Naive thymus-derived CD4-positive, alpha-beta T cell (primary cell): ENCODE data around the gene EEA1. TPM values are rescaled to one million over a fixed set of nuclear protein-coding genes. Genes with fewer than 3 reads are reported as not detected.

Experiments
- ATAC-seq: fragments of 150-1000 bp; cut with Tn5 transposase; 2 replicates; pipeline ENCODE4 v1.10.0; 2021; ENCODE audit warnings: mild to moderate bottlenecking, moderate library complexity
- CTCF ChIA-PET: fragments of 350-600 bp; sonication (Branson Sonifier 250); formaldehyde crosslinking; loops from one replicate; lab custom pipeline; 2021; ENCODE audit warnings: antibody characterized with exemption; lab: Charles Lee
- POLR2A ChIA-PET: fragments of 350-600 bp; sonication (Branson Sonifier 250); formaldehyde crosslinking; loops from one replicate; lab custom pipeline; 2021; ENCODE audit warnings: antibody characterized with exemption, inconsistent platforms; lab: Charles Lee
- DNase-seq, 9 donors: peaks; one replicate each; pipeline versions ENCODE4 v3.0.0 to v3.0.0-alpha.2; 2020 to 2022; ENCODE audit warnings: mixed read lengths in 1 of 9
- H3K27ac ChIP-seq: one replicate; pipeline ENCODE4 v1.7.0; 2013; ENCODE audit warnings: mild to moderate bottlenecking, low read depth, low read length, moderate library complexity
- H3K27me3 ChIP-seq, 2 donors: one replicate each; pipeline ENCODE4 v1.7.0; 2013; ENCODE audit warnings: low read length in 2 of 2, mild to moderate bottlenecking in 2 of 2, moderate library complexity in 2 of 2; ENCODE audit not compliant: control insufficient read depth in 2 of 2, insufficient read depth in 2 of 2
- H3K36me3 ChIP-seq, 3 experiments: 1 replicate in 2 of 3; 2 replicates in 1 of 3; pipeline ENCODE4 v1.7.0; 2013; ENCODE audit warnings: low read length in 3 of 3, mild to moderate bottlenecking in 3 of 3, moderate library complexity in 1 of 3; ENCODE audit not compliant: insufficient read depth in 3 of 3, control insufficient read depth in 2 of 3
- H3K4me1 ChIP-seq, 2 donors: one replicate each; pipeline ENCODE4 v1.7.0; 2013; ENCODE audit warnings: low read length in 2 of 2, mild to moderate bottlenecking in 2 of 2, moderate library complexity in 1 of 2; ENCODE audit not compliant: control insufficient read depth in 2 of 2, insufficient read depth in 2 of 2
- H3K4me3 ChIP-seq: 2 replicates; pipeline ENCODE4 v1.7.0; 2013; ENCODE audit warnings: mild to moderate bottlenecking, low read length
- H3K9me3 ChIP-seq, 3 experiments: 1 replicate in 2 of 3; 2 replicates in 1 of 3; pipeline ENCODE4 v1.7.0; 2013; ENCODE audit warnings: low read length in 3 of 3; ENCODE audit not compliant: control insufficient read depth in 2 of 3
- H3K27ac Mint-ChIP-seq, 9 donors: one replicate each; pipeline ENCODE4 v1.8.0; 2020 to 2022; ENCODE audit warnings: mixed read lengths in 9 of 9, mild to moderate bottlenecking in 8 of 9, moderate library complexity in 5 of 9, inconsistent platforms in 2 of 9
- H3K27me3 Mint-ChIP-seq, 5 donors: one replicate each; pipeline ENCODE4 v1.8.0; 2021 to 2022; ENCODE audit warnings: mixed read lengths in 5 of 5, mild to moderate bottlenecking in 1 of 5
- H3K36me3 Mint-ChIP-seq, 5 donors: one replicate each; pipeline ENCODE4 v1.8.0; 2020 to 2022; ENCODE audit warnings: mixed read lengths in 5 of 5, mild to moderate bottlenecking in 3 of 5, inconsistent platforms in 1 of 5
- H3K4me1 Mint-ChIP-seq, 7 donors: one replicate each; pipeline ENCODE4 v1.8.0; 2020 to 2022; ENCODE audit warnings: mixed read lengths in 7 of 7, mild to moderate bottlenecking in 3 of 7, inconsistent platforms in 1 of 7
- H3K4me3 Mint-ChIP-seq, 10 donors: one replicate each; pipeline ENCODE4 v1.8.0; 2020 to 2022; ENCODE audit warnings: mild to moderate bottlenecking in 10 of 10, mixed read lengths in 10 of 10, moderate library complexity in 6 of 10, inconsistent platforms in 2 of 10
- H3K9me3 Mint-ChIP-seq, 11 donors: one replicate each; pipeline ENCODE4 v1.8.0; 2020 to 2022; ENCODE audit warnings: mixed read lengths in 11 of 11, mild to moderate bottlenecking in 4 of 11, inconsistent platforms in 1 of 11, moderate library complexity in 1 of 11
- intact Hi-C, 2 donors: fragments of 100-400 bp; cut with micrococcal nuclease; formaldehyde crosslinking; loops; one replicate each; pipeline ENCODE4 v1.15.1; 2023
- polyA plus RNA-seq, 2 donors: library from polyadenylated mRNA; unstranded; fragments of 300-500 nt; fragmentation: Illumina TruSeq; gene quantifications; one replicate each; pipeline ENCODE4 v1.2.3, GENCODE V29; 2021
- total RNA-seq, 6 experiments: library from RNA in 5 of 6; stranded (reverse) in 5 of 6; gene quantifications; 1 replicate in 5 of 6; 2 replicates in 1 of 6; pipeline ENCODE4 v1.2.3 and lab custom pipeline; 2021 to 2026

Gene EEA1
- total and polyA plus RNA-seq, 7 experiments from 2014 or later = 20.9 to 28.3 (median 22.2) TPM

GRCh38 chr12:92814584-92814983 is 114.5 kb downstream of the EEA1 start:
- no peaks in the 10 kb centered on the region for H3K4me1 ChIP-seq
- ATAC-seq = no peak
- CTCF ChIA-PET = interaction anchor here (0.5 to 1.2 kb wide), 3 partner anchors 9 to 577 kb away, joined by 3 to 4 read pairs (median 3); no protein-coding TSS in a partner anchor

DNA sequence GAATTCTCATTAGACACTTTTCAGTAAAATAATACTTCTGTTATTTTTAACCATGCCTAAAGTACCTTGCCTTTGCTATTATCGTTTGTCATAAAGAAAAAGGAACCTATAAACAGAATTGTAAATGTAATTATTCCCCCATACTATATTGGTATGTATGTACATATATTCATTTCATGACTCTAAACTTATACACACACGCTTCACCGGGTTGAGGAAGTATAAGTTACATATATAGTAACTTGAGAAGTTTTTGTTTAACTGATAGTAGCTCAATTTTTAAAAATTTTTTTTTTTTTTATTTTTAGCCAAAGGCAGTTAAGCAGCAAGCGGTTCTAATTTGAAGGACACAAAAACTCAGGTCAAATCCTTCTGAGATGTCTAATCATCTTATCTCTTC is 118.7 kb downstream of the EEA1 start:
- ChIA-PET POLR2A (no interaction called here), CTCF (interaction anchor here (1.2 kb wide), 1 partner anchor 116 kb away, joined by 4 read pairs; no protein-coding TSS in a partner anchor)
- Mint-ChIP-seq H3K4me1 (peaks cover 0 to 3% (median 0%) of the 10 kb centered on the region in 7 donors), H3K27me3 (no peaks in the 10 kb centered on the region), H3K9me3 (peaks cover 0 to 2% (median 0%) of the 10 kb centered on the region in 11 donors), H3K36me3 (peaks cover 4 to 66% (median 50%) of the 10 kb centered on the region in 5 donors), H3K4me3 (no peak overlapping the region), H3K27ac (no peak overlapping the region)
- H3K9me3 ChIP-seq = no peaks in the 10 kb centered on the region
- H3K36me3 ChIP-seq = peaks cover 0 to 23% (median 0%) of the 10 kb centered on the region in 3 experiments
- ATAC-seq = no peak
- H3K27ac ChIP-seq = no peak overlapping the region
- no peaks in the 10 kb centered on the region for H3K27me3 ChIP-seq
- intact Hi-C loops = no loop called here
- no peak overlapping the region for H3K4me3 ChIP-seq
- no peaks in the 10 kb centered on the region for H3K4me1 ChIP-seq
- no peak for DNase-seq

More at GRCh38 chr12:92814584-92814983, 114.5 kb downstream of the EEA1 start:
- POLR2A ChIA-PET = no interaction called here
- Mint-ChIP-seq H3K4me3 (no peak overlapping the region), H3K4me1 (peaks cover 0 to 8% (median 0%) of the 10 kb centered on the region in 7 donors), H3K27ac (no peak overlapping the region), H3K36me3 (peaks cover 0 to 54% (median 30%) of the 10 kb centered on the region in 5 donors), H3K27me3 (no peaks in the 10 kb centered on the region), H3K9me3 (no peaks in the 10 kb centered on the region)
- Histone ChIP-seq H3K27ac (no peak overlapping the region), H3K4me3 (no peak overlapping the region), H3K36me3 (peaks cover 0 to 38% (median 4%) of the 10 kb centered on the region in 3 experiments), H3K9me3 (no peaks in the 10 kb centered on the region), H3K27me3 (no peaks in the 10 kb centered on the region)
- intact Hi-C loops = no loop called here
- no peak for DNase-seq

GRCh38 chr12:92803903-92804302 is 125.2 kb downstream of the EEA1 start:
- Histone ChIP-seq H3K36me3 (peaks cover 0 to 26% (median 0%) of the 10 kb centered on the region in 3 experiments), H3K9me3 (no peaks in the 10 kb centered on the region), H3K4me3 (no peak overlapping the region), H3K4me1 (no peaks in the 10 kb centered on the region), H3K27me3 (no peaks in the 10 kb centered on the region), H3K27ac (no peak overlapping the region)
- ATAC-seq (no peak), DNase-seq (no peak)
- H3K4me3 Mint-ChIP-seq = no peak overlapping the region
- H3K9me3 Mint-ChIP-seq = peaks cover 0 to 2% (median 0%) of the 10 kb centered on the region in 11 donors
- peaks cover 0 to 5% (median 0%) of the 10 kb centered on the region in 7 donors for H3K4me1 Mint-ChIP-seq
- ChIA-PET POLR2A (no interaction called here), CTCF (no interaction called here)
- H3K27ac Mint-ChIP-seq = no peak overlapping the region
- intact Hi-C loops = no loop called here
- H3K36me3 Mint-ChIP-seq = peaks cover 14 to 71% (median 50%) of the 10 kb centered on the region in 5 donors
- H3K27me3 Mint-ChIP-seq = no peaks in the 10 kb centered on the region

DNA sequence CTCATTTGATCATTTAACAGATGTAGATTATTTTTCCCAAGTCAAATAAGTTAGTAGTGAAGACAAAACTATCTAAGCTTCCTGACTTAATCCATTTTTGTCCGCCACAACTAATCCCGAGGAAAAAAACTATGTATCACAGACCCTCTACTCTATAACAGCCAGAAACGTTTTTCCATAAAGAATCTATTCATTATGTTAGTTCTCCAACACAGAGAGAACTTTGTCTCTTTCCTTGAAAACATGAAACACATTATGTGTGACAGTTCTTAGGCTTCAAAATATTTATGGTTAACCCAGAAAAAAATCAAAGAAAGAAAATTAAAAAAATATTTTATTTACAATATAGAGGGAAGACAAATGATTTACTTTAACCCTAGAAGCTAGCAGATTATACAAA is 126.2 kb downstream of the EEA1 start:
- Mint-ChIP-seq H3K4me1 (peaks cover 0 to 5% (median 0%) of the 10 kb centered on the region in 7 donors), H3K4me3 (no peak overlapping the region), H3K36me3 (peaks cover 16 to 64% (median 46%) of the 10 kb centered on the region in 5 donors), H3K27ac (no peak overlapping the region), H3K27me3 (no peaks in the 10 kb centered on the region), H3K9me3 (peaks cover 0 to 2% (median 0%) of the 10 kb centered on the region in 11 donors)
- Histone ChIP-seq H3K27ac (no peak overlapping the region), H3K9me3 (no peaks in the 10 kb centered on the region), H3K4me3 (no peak overlapping the region), H3K4me1 (no peaks in the 10 kb centered on the region), H3K36me3 (peaks cover 0 to 25% (median 0%) of the 10 kb centered on the region in 3 experiments), H3K27me3 (no peaks in the 10 kb centered on the region)
- POLR2A ChIA-PET = interaction anchor here (0.6 kb wide), 1 partner anchor 642 kb away, joined by 3 read pairs; no protein-coding TSS in a partner anchor
- ATAC-seq (no peak), DNase-seq (no peak)
- intact Hi-C loops = no loop called here
- CTCF ChIA-PET = interaction anchor here (0.6 kb wide), 1 partner anchor 1330 kb away, joined by 3 read pairs; no protein-coding TSS in a partner anchor

GRCh38 chr12:92796650-92797049 is 132.4 kb downstream of the EEA1 start:
- H3K36me3 ChIP-seq = peaks cover 0 to 19% (median 7%) of the 10 kb centered on the region in 3 experiments
- no peaks in the 10 kb centered on the region for H3K27me3 Mint-ChIP-seq
- H3K4me1 Mint-ChIP-seq = peaks cover 0 to 18% (median 12%) of the 10 kb centered on the region in 7 donors
- H3K9me3 Mint-ChIP-seq = peaks cover 0 to 35% (median 14%) of the 10 kb centered on the region in 11 donors
- H3K27ac Mint-ChIP-seq = no peak overlapping the region
- H3K4me1 ChIP-seq = no peaks in the 10 kb centered on the region
- ATAC-seq = no peak
- H3K36me3 Mint-ChIP-seq = peaks cover 31 to 71% (median 62%) of the 10 kb centered on the region in 5 donors
- no peak overlapping the region for H3K4me3 ChIP-seq
- H3K4me3 Mint-ChIP-seq = no peak overlapping the region
- no peaks in the 10 kb centered on the region for H3K27me3 ChIP-seq
- H3K27ac ChIP-seq = no peak overlapping the region
- ChIA-PET POLR2A (no interaction called here), CTCF (interaction anchor here (0.7 kb wide), 1 partner anchor 13 kb away, joined by 4 read pairs; no protein-coding TSS in a partner anchor)
- intact Hi-C loops = no loop called here
- no peaks in the 10 kb centered on the region for H3K9me3 ChIP-seq
- no peak for DNase-seq

DNA sequence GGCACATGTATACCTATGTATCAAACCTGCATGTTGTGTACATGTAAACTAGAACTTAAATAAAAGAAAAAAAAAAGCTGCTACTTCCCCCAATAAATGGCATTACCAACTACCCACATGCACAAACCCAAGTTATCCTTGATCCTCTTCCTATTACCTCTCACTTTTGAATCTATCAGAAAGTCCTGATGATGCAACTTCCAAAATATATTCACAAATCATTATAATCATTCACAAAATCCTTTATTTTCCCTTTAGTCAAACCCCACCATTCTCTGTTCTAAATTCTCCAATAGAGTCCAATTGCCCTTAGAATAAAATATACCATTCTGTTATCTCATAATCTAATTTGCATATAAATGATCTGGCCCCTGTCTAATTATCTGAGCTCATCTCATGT is 134.3 kb downstream of the EEA1 start:
- ChIA-PET POLR2A (no interaction called here), CTCF (interaction anchor here (0.7 kb wide), 1 partner anchor 14 kb away, joined by 3 read pairs; no protein-coding TSS in a partner anchor)
- Histone ChIP-seq H3K36me3 (peaks cover 0 to 13% (median 7%) of the 10 kb centered on the region in 3 experiments), H3K27me3 (no peaks in the 10 kb centered on the region), H3K9me3 (no peaks in the 10 kb centered on the region), H3K4me1 (no peaks in the 10 kb centered on the region), H3K4me3 (no peak overlapping the region), H3K27ac (no peak overlapping the region)
- H3K36me3 Mint-ChIP-seq = peaks cover 29 to 75% (median 66%) of the 10 kb centered on the region in 5 donors
- peaks cover 0 to 50% (median 22%) of the 10 kb centered on the region in 11 donors for H3K9me3 Mint-ChIP-seq
- DNase-seq = no peak
- peaks cover 0 to 33% (median 23%) of the 10 kb centered on the region in 7 donors for H3K4me1 Mint-ChIP-seq
- intact Hi-C loops = no loop called here
- H3K27me3 Mint-ChIP-seq = no peaks in the 10 kb centered on the region
- H3K4me3 Mint-ChIP-seq = no peak overlapping the region
- ATAC-seq = no peak
- peak overlapping the region in 1 of 9 donors; percentile 15 for H3K27ac Mint-ChIP-seq
